ENCODE data around the gene CPVL. TPM values are rescaled to one million over a fixed set of nuclear protein-coding genes. Genes with fewer than 3 reads are reported as not detected.

Gene CPVL
- total RNA-seq, 4 donors from 2014 or later, result 25.1 to 58.6 (median 38.6) TPM

- ATAC-seq (ENCODE audit: low FRiP score) (no peak), DNase-seq (ENCODE audit: low spot score) (no peak)
- TF ChIP-seq CTCF (IDR thresholded peaks at IDR 0.05), result no peak
Measured at GRCh38 chr7:28999895-29000716, 146.2 kb downstream of the CPVL start.

GRCh38 chr7:28999427-28999826 is 146.9 kb downstream of the CPVL start:
- no peak for TF ChIP-seq CTCF (IDR thresholded peaks at IDR 0.05)
- ATAC-seq (ENCODE audit: low FRiP score) (no peak), DNase-seq (ENCODE audit: low spot score) (no peak)

GRCh38 chr7:28998105-28998504 is 148.2 kb downstream of the CPVL start:
- no peak for TF ChIP-seq CTCF (IDR thresholded peaks at IDR 0.05)
- no peak for DNase-seq (ENCODE audit: low spot score)
- no peak for ATAC-seq (ENCODE audit: low FRiP score)

GRCh38 chr7:28996836-28997235 is 149.5 kb downstream of the CPVL start:
- no peak for ATAC-seq (ENCODE audit: low FRiP score)

GRCh38 chr7:28993371-28993770 is 153.0 kb downstream of the CPVL start:
- ATAC-seq (ENCODE audit: low FRiP score) (no peak), DNase-seq (ENCODE audit: low spot score) (no peak)
- no peak for TF ChIP-seq CTCF (IDR thresholded peaks at IDR 0.05)

More at GRCh38 chr7:28996836-28997235, 149.5 kb downstream of the CPVL start:
- no peak for TF ChIP-seq CTCF (IDR thresholded peaks at IDR 0.05)
- no peak for DNase-seq (ENCODE audit: low spot score)

- DNase-seq (ENCODE audit: low spot score) (no peak), ATAC-seq (ENCODE audit: low FRiP score) (no peak)
- no peak for TF ChIP-seq CTCF (IDR thresholded peaks at IDR 0.05)
Measured at GRCh38 chr7:28992798-28993197, 153.5 kb downstream of the CPVL start.
